K562 (cell line): ENCODE measurements around the gene DNAL4. TPM values are rescaled to one million over a fixed set of nuclear protein-coding genes. Genes with fewer than 3 reads are reported as not detected.

ENCODE experiments used
- ATAC-seq: fragments of 200-7000 bp; cut with Tn5 transposase; 3 replicates; pipeline ENCODE4 v1.9.1; 2020; ENCODE audit warnings: moderate library complexity
- BruUV-seq: library from RNA; stranded (reverse); fragments of 400-500 nt; replicated peaks from 2 replicates; lab custom pipeline; 2021; lab: Mats Ljungman, UMichigan
- CTCF ChIA-PET: fragments of 300-600 bp; formaldehyde crosslinking; extraction: SDS; loops from one replicate; lab custom pipeline; 2021; ENCODE audit warnings: low intra/inter-chr PET ratio; lab: Yijun Ruan, JAX
- POLR2A ChIA-PET: fragments of 300-600, 350-650 bp; sonication (Branson Sonifier 250); formaldehyde crosslinking; extraction: SDS; loops from one replicate; lab custom pipeline; 2021; ENCODE audit warnings: antibody characterized with exemption, inconsistent platforms; lab: Yijun Ruan, JAX
- DNase-seq, 4 experiments: peaks; one replicate each; pipeline versions ENCODE4 v3.0.0 to v3.0.0-alpha.2; 2011 to 2018; ENCODE audit warnings: low spot score in 3 of 4, mixed read lengths in 3 of 4; ENCODE audit errors: extremely low read depth in 1 of 4
- FAIRE-seq: peaks from 2 replicates; lab custom pipeline; 2011; peaks lifted over from hg19 to GRCh38; lab: Jason Lieb, UNC
- H2AFZ ChIP-seq: 2 replicates; pipeline ENCODE4 v1.6.0; 2011; ENCODE audit warnings: low read depth, low read length, control low read depth, inconsistent platforms
- H3K27ac ChIP-seq: fragments of 200-600 bp; 3 replicates; pipeline ENCODE4 v1.8.0; 2011; ENCODE audit warnings: low read depth, mild to moderate bottlenecking, control low read depth, inconsistent platforms, low read length, moderate library complexity, mixed read lengths; ENCODE audit errors: extremely low read depth
- H3K27me3 ChIP-seq, 2 experiments: fragments of 300-600 bp in 1 of 2; 2 replicates in 1 of 2; 3 replicates in 1 of 2; pipeline versions ENCODE4 v1.6.0 to v1.8.0; 2011; ENCODE audit warnings: inconsistent platforms in 2 of 2, low read length in 2 of 2, mild to moderate bottlenecking in 1 of 2, mixed read lengths in 1 of 2, moderate library complexity in 1 of 2; ENCODE audit not compliant: control insufficient read depth in 2 of 2, insufficient read depth in 2 of 2
- H3K36me3 ChIP-seq: fragments of 300-600 bp; 3 replicates; pipeline ENCODE4 v1.8.0; 2011; ENCODE audit warnings: mild to moderate bottlenecking, low read length, inconsistent platforms; ENCODE audit not compliant: control insufficient read depth, insufficient read depth
- H3K4me1 ChIP-seq, 2 experiments: fragments of 200-600 bp in 1 of 2; replicated peaks in 1 of 2; 2 replicates in 1 of 2; 3 replicates in 1 of 2; pipeline versions ENCODE4 v1.5.1 to v1.8.0; 2011; ENCODE audit warnings: inconsistent platforms in 2 of 2, low read length in 2 of 2, mild to moderate bottlenecking in 1 of 2, mixed read lengths in 1 of 2, moderate library complexity in 1 of 2; ENCODE audit not compliant: control insufficient read depth in 2 of 2, insufficient read depth in 2 of 2
- H3K4me2 ChIP-seq: 2 replicates; pipeline ENCODE4 v1.6.1; 2011; ENCODE audit warnings: low read length, control low read depth, inconsistent platforms, mixed read lengths; ENCODE audit not compliant: insufficient read depth
- H3K4me3 ChIP-seq: fragments of 200-600 bp; sonication (generic), shearing (Covaris generic); 2 replicates; pipeline ENCODE4 v1.5.1; 2016; ENCODE audit warnings: control low read depth, inconsistent platforms
- H3K79me2 ChIP-seq: fragments of 200-600 bp; 3 replicates; pipeline ENCODE4 v1.8.0; 2011; ENCODE audit warnings: low read length, inconsistent platforms; ENCODE audit not compliant: control insufficient read depth, insufficient read depth
- H3K9ac ChIP-seq, 2 experiments: 2 replicates each; pipeline versions ENCODE4 v1.6.0 to v1.6.1; 2011; ENCODE audit warnings: low read depth in 2 of 2, low read length in 2 of 2, control low read depth in 1 of 2, inconsistent platforms in 1 of 2, mild to moderate bottlenecking in 1 of 2, mixed read lengths in 1 of 2; ENCODE audit not compliant: insufficient read depth in 1 of 2
- H3K9me1 ChIP-seq: one replicate; pipeline ENCODE4 v1.6.0; 2011; ENCODE audit warnings: inconsistent platforms, mild to moderate bottlenecking, low read length, moderate library complexity; ENCODE audit not compliant: control insufficient read depth, insufficient read depth
- H3K9me3 ChIP-seq: replicated peaks from 2 replicates; pipeline ENCODE4 v1.5.1; 2011; ENCODE audit warnings: low read depth, low read length, inconsistent platforms; ENCODE audit not compliant: control insufficient read depth, insufficient read depth
- H4K20me1 ChIP-seq: replicated peaks from 2 replicates; pipeline ENCODE4 v1.6.1; 2011; ENCODE audit warnings: low read length, inconsistent platforms, mixed read lengths; ENCODE audit not compliant: control insufficient read depth, insufficient read depth
- E2F5 ChIP-seq: sonication (generic); formaldehyde crosslinking; IDR thresholded peaks from 2 replicates; pipeline ENCODE4 v1.8.0; 2022; ENCODE audit warnings: mild to moderate bottlenecking, missing genetic modification reagents
- HMBOX1 ChIP-seq: sonication (generic); IDR thresholded peaks from 2 replicates; pipeline ENCODE4 v1.6.1; 2016
- JUND ChIP-seq, 2 experiments: IDR thresholded peaks; 2 replicates in 1 of 2; 3 replicates in 1 of 2; pipeline ENCODE4 v1.6.1; 2011; ENCODE audit warnings: borderline replicate concordance in 2 of 2, low read depth in 2 of 2, low read length in 2 of 2, improper control_type of control experiment in 1 of 2, missing biosample characterization in 1 of 2, missing genetic modification characterization in 1 of 2, missing genetic modification reagents in 1 of 2
- RBM15 ChIP-seq: fragments of 200-400 bp; formaldehyde crosslinking; IDR thresholded peaks from 2 replicates; pipeline ENCODE4 v1.6.1; 2018; ENCODE audit warnings: mild to moderate bottlenecking, low read length, moderate library complexity; ENCODE audit not compliant: insufficient read depth
- RFX7 ChIP-seq: fragments of 250-450 bp; sonication (Bioruptor Pico); IDR thresholded peaks from 2 replicates; pipeline ENCODE4 v1.5.1; 2021; ENCODE audit warnings: mild to moderate bottlenecking
- USF1 ChIP-seq: sonication (generic); formaldehyde crosslinking; IDR thresholded peaks from 2 replicates; pipeline ENCODE4 v1.9.0; 2022; ENCODE audit warnings: mild to moderate bottlenecking, missing genetic modification reagents
- ZNF165 ChIP-seq: fragments of 250-450 bp; sonication (Bioruptor Pico); IDR thresholded peaks from 2 replicates; pipeline ENCODE4 v1.4.0; 2020; ENCODE audit warnings: borderline replicate concordance
- ZNF347 ChIP-seq: fragments of 450-650 bp; formaldehyde crosslinking; IDR thresholded peaks from 2 replicates; pipeline ENCODE4 v1.4.0; 2020; ENCODE audit warnings: low read depth, mild to moderate bottlenecking, moderate library complexity
- ZNF79 ChIP-seq: fragments of 250-450 bp; sonication (Bioruptor Pico); IDR thresholded peaks from 2 replicates; pipeline ENCODE4 v1.4.0; 2020; ENCODE audit warnings: low read depth, mild to moderate bottlenecking, moderate library complexity
- WGBS: fragments of 100-300 bp; shearing (Covaris generic); methylation state at CpG from one replicate; pipeline ENCODE4 v1.1.6; 2016; ENCODE audit warnings: low coverage, mixed read lengths; ENCODE audit not compliant: insufficient coverage; ENCODE audit errors: missing lambda C conversion rate; 5-methylcytosine and 5-hydroxymethylcytosine counted together
- in situ Hi-C: fragments of 300-500 bp; cut with MboI; formaldehyde crosslinking; loops from 4 replicates; pipeline ENCODE4 v1.15.0; 2018; ENCODE audit warnings: inconsistent platforms, mixed read lengths
- intact Hi-C: fragments of 100-400 bp; cut with micrococcal nuclease; formaldehyde crosslinking; loops from 2 replicates; pipeline ENCODE4 v1.14.2; 2022
- polyA plus RNA-seq, 8 experiments: library from polyadenylated mRNA; depleted of rRNA in 4 of 8; stranded (reverse) in 5 of 8; unstranded in 3 of 8; fragments of >200 nt; fragmentation: Nextera tagmentation in 2 of 8; fragmentation: Illumina TruSeq in 1 of 8; extraction: Ambion mirVana in 2 of 8; extraction: Trizol in 1 of 8; gene quantifications; 2 replicates each; pipeline versions ENCODE4 v1.2.1 to v1.2.3, GENCODE V29; 2011 to 2014; ENCODE audit warnings: inconsistent platforms in 1 of 8, missing spikeins in 1 of 8
- total RNA-seq, 7 experiments: library from RNA; depleted of rRNA in 6 of 7; stranded (reverse); fragments of >200 nt in 6 of 7; fragmentation: Illumina TruSeq in 2 of 7; extraction: Trizol in 2 of 7; gene quantifications; 2 replicates each; pipeline versions ENCODE4 v1.2.1 to v1.2.3, GENCODE V29; 2011 to 2021; ENCODE audit warnings: low replicate concordance in 1 of 7

The DNAL4 gene
- total and polyA plus RNA-seq, 9 of the 15 experiments (the other 6 are each of a cell fraction or from before 2014, with no cell fraction given) = 0.20 to 9.4 (median 5.2) TPM

- no peak overlapping the region for H3K4me2 ChIP-seq
- in situ Hi-C loops = no loop called here
- no peaks in the 10 kb centered on the region for H3K9me3 ChIP-seq
- FAIRE-seq = no peak
- TF ChIP-seq E2F5 (no peak), JUND (IDR thresholded peaks at IDR 0.05; ENCODE audit: borderline replicate concordance, low read depth, low read length) (no peak), JUND (tag; IDR thresholded peaks at IDR 0.05; ENCODE audit: borderline replicate concordance, low read depth, low read length) (no peak), USF1 (0 out of 2 replicates have a peak, but pooled peaks have one; percentile 24), RBM15 (no peak), ZNF165 (CRISPR knock-in tag) (no peak), ZNF347 (CRISPR knock-in tag) (no peak), RFX7 (CRISPR knock-in tag) (no peak), ZNF79 (CRISPR knock-in tag) (no peak), HMBOX1 (no peak)
- WGBS = 90% methylated on average over 5 of the region's 6 CpGs
- H3K4me3 ChIP-seq = no peak overlapping the region
- peaks cover 79% of the 10 kb centered on the region for H3K36me3 ChIP-seq
- DNase-seq = no peak
- no peaks in the 10 kb centered on the region for H3K27me3 ChIP-seq
- no peak overlapping the region for H3K27ac ChIP-seq
- no peaks in the 10 kb centered on the region for H3K79me2 ChIP-seq
- H3K9me1 ChIP-seq = no peaks in the 10 kb centered on the region
- no peaks in the 10 kb centered on the region for H3K4me1 ChIP-seq
- H4K20me1 ChIP-seq = no peaks in the 10 kb centered on the region
- POLR2A ChIA-PET = interaction anchor here (3.9 kb wide), 1 partner anchor 12 kb away, joined by 24 read pairs; no protein-coding TSS in a partner anchor
- no peak overlapping the region for H3K9ac ChIP-seq
- no peak for ATAC-seq
- CTCF ChIA-PET = no interaction called here
- no peak overlapping the region for H2AFZ ChIP-seq
- no TSS peak for BruUV-seq
- intact Hi-C loops = no loop called here
Measured at GRCh38 chr22:38744981-38745380, 49.0 kb downstream of the DNAL4 start.
